C1 segment of cervical spinal cord (tissue), 14 donors: ENCODE results near the gene CSTPP1.
"Not testable (repeated sequence)": the region's sequence is repeated elsewhere in the genome, so short reads cannot be mapped to it uniquely, and the experiment has no call there.

Experiments
- DNase-seq, 14 donors: peaks; one replicate each; lab custom pipeline; 2025; lab: John Stamatoyannopoulos, UW

Gene CSTPP1

GRCh38 chr11:47202576-47202975 lies 266.0 kb downstream of the CSTPP1 start:
- DNase-seq: no peak

GRCh38 chr11:47204637-47204989 lies 268.1 kb downstream of the CSTPP1 start:
- no peak for DNase-seq

DNA sequence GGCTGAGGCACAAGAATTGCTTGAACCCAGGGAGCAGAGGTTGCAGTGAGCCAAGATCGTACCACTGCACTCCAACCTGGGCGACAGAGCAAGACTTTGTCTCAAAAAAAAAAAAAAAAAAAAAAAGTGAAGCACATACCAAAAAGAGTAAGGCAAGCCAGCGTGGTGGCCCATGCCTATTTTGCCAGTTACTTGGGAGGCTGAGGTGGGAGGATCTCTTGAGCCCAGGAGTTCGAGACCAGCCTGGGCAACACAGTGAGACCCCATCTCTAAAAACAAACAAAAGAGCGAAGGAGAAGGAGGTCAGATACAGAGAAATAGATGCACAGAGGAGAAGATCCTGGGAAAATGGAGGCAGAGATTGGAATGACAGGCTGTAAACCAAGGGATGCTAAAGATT lies 270.0 kb downstream of the CSTPP1 start:
- not testable (repeated sequence) for DNase-seq

DNA sequence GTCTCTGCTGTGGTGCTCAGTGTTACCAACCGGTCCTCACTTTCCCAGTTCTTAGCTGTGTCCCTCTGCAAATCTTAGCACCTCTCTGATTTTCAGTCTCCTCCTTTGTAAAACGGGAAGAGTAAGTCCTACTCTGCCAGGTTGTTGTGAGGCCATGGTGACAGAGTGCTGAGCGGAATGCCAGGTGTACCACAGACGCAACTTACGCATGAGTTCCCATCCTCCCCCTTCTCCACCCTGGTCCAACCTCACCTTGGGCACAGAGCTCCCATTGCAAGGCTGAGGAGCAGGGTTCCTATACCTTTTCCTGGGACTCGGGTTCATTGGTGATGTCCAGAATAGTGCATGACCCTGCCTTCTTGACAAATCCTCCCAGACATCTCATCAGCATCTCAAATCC lies 270.9 kb downstream of the CSTPP1 start:
- no peak for DNase-seq

DNA sequence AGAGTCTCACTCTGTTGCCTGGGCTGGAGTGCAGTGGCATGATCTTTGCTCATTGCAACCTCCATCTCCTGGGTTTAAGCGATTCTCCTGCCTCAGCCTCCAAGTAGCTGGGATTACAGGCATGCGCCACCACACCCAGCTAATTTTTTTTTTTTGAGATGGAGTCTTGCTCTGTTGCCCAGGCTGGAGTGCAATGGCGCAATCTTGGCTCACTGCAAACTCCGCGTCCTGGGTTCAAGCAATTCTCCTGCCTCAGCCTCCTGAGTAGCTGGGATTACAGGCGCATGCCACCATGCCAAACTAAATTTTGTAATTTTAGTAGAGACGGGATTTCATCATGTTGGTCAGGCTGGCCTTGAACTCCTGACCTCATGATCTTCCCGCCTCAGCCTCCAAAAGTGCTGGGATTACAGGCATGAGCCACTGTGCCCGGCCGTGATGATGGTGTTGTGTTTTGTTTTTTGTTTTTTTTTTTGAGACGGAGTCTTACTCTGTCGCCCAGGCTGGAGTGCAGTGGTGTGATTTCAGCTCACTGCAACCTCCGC lies 271.5 kb downstream of the CSTPP1 start:
- DNase-seq: not testable (repeated sequence)

DNA sequence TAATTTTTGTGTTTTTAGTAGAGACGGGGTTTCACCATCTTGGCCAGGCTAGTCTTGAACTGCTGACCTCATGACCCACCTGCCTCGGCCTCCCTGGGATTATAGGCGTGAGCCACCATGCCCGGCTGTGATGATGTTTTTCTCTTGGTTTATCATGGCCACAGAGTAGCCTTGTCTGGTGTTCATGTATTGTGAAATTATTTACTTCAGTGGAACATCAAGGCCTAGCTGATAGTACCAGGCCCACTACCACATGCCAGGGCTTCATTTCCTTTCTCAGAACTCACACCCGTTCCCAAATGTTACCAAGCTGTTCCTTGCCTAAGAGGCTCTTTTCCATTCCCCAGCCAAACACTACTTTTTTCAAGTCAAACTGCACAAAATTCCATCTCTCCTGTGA lies 272.1 kb downstream of the CSTPP1 start:
- DNase-seq: no peak
